ENCODE measurements around the gene P3H2. TPM values are rescaled to one million over a fixed set of nuclear protein-coding genes. Genes with fewer than 3 reads are reported as not detected.
"Not testable (repeated sequence)": the region's sequence is repeated elsewhere in the genome, so short reads cannot be mapped to it uniquely, and the experiment has no call there.

The P3H2 gene
- total and polyA plus RNA-seq, 9 donors: 30.8 to 74.7 (median 56.9) TPM

DNA sequence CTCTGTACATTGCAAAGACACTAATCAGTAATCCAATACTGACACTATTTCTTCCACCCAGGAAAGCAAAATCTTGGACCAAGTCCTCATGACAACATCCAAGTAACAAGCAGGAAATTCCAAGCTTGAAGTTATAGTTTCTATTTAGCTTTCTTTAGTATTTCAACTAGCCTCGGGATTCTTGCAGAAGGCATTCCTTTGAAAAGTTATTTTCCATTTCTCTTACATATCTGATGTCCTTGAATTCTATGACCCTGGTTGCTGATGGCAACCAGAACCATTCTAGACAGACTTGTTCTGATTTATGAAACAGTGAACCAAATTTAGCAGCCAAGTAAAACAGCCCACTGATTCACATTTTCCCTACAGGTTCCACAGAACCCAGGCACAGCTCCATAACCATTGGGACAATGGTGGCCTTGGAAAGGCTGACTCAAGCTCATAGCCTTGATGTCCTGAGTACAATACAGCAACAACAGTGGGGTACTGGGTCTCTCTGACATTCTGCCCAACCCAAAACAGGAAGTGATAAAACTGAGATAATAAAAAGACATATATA, 26.5 kb downstream of the P3H2 start:
- WGBS (ENCODE audit: insufficient coverage): 0% methylated on average over 1 of the region's 1 CpG
- DNase-seq: peak; percentile 93
- H3K27ac ChIP-seq (ENCODE audit: low read length): peak overlapping the region; percentile 87

DNA sequence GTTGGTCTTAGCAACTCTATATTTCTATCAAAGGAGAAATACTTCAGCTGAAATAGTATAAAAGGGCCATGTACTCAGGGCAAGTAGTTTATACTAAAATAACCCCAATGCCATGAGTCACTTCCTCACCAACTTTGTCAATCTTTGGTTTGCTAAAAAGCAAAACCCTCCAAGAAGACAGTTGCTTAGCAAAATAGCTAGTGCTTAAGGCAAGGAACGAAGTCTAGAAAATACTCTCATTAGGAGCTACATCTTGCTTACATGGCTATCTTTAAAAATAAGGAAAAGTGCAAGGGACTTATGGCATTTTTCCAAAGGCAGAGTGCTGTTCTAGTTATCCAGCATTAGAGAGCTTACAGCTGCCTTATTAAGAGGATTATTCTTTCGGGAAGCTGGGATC, 28.4 kb downstream of the P3H2 start:
- Histone ChIP-seq H3K36me3 (ENCODE audit: control insufficient read depth, insufficient read depth, low read length) (no peaks in the 10 kb centered on the region), H3K9me3 (replicated peaks; ENCODE audit: control insufficient read depth, low read depth, low read length) (no peaks in the 10 kb centered on the region), H3K27ac (ENCODE audit: low read length) (peak overlapping the region; percentile 87), H3K4me1 (ENCODE audit: control insufficient read depth, insufficient read depth, low read length) (peaks cover 10% of the 10 kb centered on the region), H3K27me3 (ENCODE audit: control insufficient read depth, insufficient read depth, low read length) (no peaks in the 10 kb centered on the region), H3K4me3 (ENCODE audit: low read length) (no peak overlapping the region)
- DNase-seq: peak; percentile 87
- WGBS (ENCODE audit: insufficient coverage): no CpG with 5 or more reads among the region's 2 CpGs

More for the DNA sequence above, 26.5 kb downstream of the P3H2 start:
- Histone ChIP-seq H3K36me3 (ENCODE audit: control insufficient read depth, insufficient read depth, low read length) (no peaks in the 10 kb centered on the region), H3K4me3 (ENCODE audit: low read length) (no peak overlapping the region), H3K9me3 (replicated peaks; ENCODE audit: control insufficient read depth, low read depth, low read length) (no peaks in the 10 kb centered on the region), H3K27me3 (ENCODE audit: control insufficient read depth, insufficient read depth, low read length) (no peaks in the 10 kb centered on the region), H3K4me1 (ENCODE audit: control insufficient read depth, insufficient read depth, low read length) (peaks cover 13% of the 10 kb centered on the region)

DNA sequence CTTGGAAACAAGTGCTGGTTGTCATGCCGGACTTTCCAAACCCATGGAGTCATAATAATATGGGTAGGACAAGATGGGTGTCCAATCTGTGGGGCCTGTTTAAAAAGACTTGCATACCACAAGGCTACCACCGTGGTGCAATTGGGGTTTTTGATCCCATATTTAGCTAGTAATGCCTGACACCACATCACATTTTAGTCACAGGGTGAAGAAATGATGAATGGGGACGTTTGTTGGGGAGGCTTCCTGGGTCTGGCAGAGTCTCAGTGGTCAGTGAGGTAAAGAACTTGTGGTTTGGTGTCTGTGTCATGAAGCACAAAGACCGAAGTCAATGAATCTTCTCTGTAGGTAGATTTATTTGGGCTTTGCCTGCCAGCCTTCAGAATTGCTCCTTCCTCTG, 31.0 kb downstream of the P3H2 start:
- H3K9me3 ChIP-seq (replicated peaks; ENCODE audit: control insufficient read depth, low read depth, low read length): no peaks in the 10 kb centered on the region

DNA sequence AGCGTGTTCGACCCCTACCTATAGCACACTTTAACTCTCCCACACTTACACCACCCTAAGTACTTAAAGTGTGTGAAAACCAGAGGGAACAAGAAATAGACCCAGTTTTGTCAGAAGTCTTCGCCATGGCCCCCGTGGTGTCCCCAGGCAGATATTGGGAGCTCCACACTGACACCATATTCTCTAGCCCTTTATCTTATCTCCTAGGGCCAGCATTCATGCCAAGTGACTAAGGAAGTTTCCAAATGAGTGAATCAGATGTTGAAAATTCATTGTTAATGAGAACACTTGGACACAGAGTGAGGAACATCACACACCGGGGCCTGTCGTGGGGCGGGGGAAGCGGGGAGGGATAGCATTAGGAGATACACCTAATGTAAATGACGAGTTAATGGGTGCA, 31.8 kb downstream of the P3H2 start:
- DNase-seq: no peak
- no peak overlapping the region for H3K4me3 ChIP-seq (ENCODE audit: low read length)
- H3K4me1 ChIP-seq (ENCODE audit: control insufficient read depth, insufficient read depth, low read length): peaks cover 4% of the 10 kb centered on the region
- no peaks in the 10 kb centered on the region for H3K27me3 ChIP-seq (ENCODE audit: control insufficient read depth, insufficient read depth, low read length)
- no peaks in the 10 kb centered on the region for H3K36me3 ChIP-seq (ENCODE audit: control insufficient read depth, insufficient read depth, low read length)
- no peak overlapping the region for H3K27ac ChIP-seq (ENCODE audit: low read length)
- no peaks in the 10 kb centered on the region for H3K9me3 ChIP-seq (replicated peaks; ENCODE audit: control insufficient read depth, low read depth, low read length)
- WGBS (ENCODE audit: insufficient coverage): no CpG with 5 or more reads among the region's 9 CpGs

More for the DNA sequence above, 31.0 kb downstream of the P3H2 start:
- no peak for DNase-seq
- 80% methylated on average over 2 of the region's 4 CpGs for WGBS (ENCODE audit: insufficient coverage)
- no peaks in the 10 kb centered on the region for H3K27me3 ChIP-seq (ENCODE audit: control insufficient read depth, insufficient read depth, low read length)
- H3K4me3 ChIP-seq (ENCODE audit: low read length): no peak overlapping the region
- no peak overlapping the region for H3K27ac ChIP-seq (ENCODE audit: low read length)
- H3K4me1 ChIP-seq (ENCODE audit: control insufficient read depth, insufficient read depth, low read length): peaks cover 6% of the 10 kb centered on the region
- no peaks in the 10 kb centered on the region for H3K36me3 ChIP-seq (ENCODE audit: control insufficient read depth, insufficient read depth, low read length)

DNA sequence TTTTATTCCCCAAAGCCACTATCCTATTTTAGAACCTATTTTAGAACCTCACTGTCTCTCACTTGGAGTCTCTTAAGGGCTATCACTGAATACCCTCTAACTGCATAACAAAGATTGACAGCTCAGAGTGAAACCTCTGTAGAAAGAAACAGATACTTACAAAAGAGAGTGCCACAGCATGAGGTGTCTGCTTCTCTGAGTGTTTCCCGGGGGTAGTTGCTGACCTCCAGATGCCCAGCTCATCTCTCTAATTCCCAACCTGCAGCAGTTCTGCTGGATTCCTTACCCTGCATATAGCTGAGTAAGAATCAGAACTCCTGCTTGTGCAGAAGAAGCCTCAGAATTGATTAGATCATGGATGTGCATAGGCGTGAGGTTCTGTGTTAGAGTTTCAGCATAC, 34.5 kb downstream of the P3H2 start:
- DNase-seq: no peak
- H3K36me3 ChIP-seq (ENCODE audit: control insufficient read depth, insufficient read depth, low read length): no peaks in the 10 kb centered on the region
- no peaks in the 10 kb centered on the region for H3K27me3 ChIP-seq (ENCODE audit: control insufficient read depth, insufficient read depth, low read length)
- no peak overlapping the region for H3K27ac ChIP-seq (ENCODE audit: low read length)
- no peak overlapping the region for H3K4me3 ChIP-seq (ENCODE audit: low read length)
- 80% methylated on average over 1 of the region's 2 CpGs for WGBS (ENCODE audit: insufficient coverage)
- peaks cover 2% of the 10 kb centered on the region for H3K4me1 ChIP-seq (ENCODE audit: control insufficient read depth, insufficient read depth, low read length)
- no peaks in the 10 kb centered on the region for H3K9me3 ChIP-seq (replicated peaks; ENCODE audit: control insufficient read depth, low read depth, low read length)

DNA sequence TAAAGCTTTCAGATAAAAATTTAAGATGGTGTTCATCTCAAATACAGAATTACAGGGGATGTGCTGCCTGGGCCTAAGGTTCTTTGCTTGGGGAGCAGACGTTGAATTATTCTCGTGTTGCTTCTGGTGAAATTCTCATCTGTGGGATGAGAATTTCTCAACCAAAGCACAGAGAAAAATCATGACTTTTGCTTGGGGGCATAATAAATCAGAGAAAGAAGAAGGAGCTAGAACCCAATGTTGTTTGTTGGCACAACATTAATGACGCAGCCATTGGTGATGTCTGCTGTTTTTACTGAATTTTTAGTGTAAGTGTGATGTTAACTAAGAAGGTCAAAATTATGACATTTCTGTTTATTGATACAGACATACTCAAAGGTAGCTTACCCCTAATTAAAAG, 35.7 kb downstream of the P3H2 start:
- Histone ChIP-seq H3K4me1 (ENCODE audit: control insufficient read depth, insufficient read depth, low read length) (peaks cover 2% of the 10 kb centered on the region), H3K9me3 (replicated peaks; ENCODE audit: control insufficient read depth, low read depth, low read length) (no peaks in the 10 kb centered on the region), H3K27ac (ENCODE audit: low read length) (no peak overlapping the region), H3K27me3 (ENCODE audit: control insufficient read depth, insufficient read depth, low read length) (no peaks in the 10 kb centered on the region), H3K4me3 (ENCODE audit: low read length) (no peak overlapping the region), H3K36me3 (ENCODE audit: control insufficient read depth, insufficient read depth, low read length) (no peaks in the 10 kb centered on the region)
- DNase-seq: no peak
- WGBS (ENCODE audit: insufficient coverage): 85% methylated on average over 2 of the region's 3 CpGs

DNA sequence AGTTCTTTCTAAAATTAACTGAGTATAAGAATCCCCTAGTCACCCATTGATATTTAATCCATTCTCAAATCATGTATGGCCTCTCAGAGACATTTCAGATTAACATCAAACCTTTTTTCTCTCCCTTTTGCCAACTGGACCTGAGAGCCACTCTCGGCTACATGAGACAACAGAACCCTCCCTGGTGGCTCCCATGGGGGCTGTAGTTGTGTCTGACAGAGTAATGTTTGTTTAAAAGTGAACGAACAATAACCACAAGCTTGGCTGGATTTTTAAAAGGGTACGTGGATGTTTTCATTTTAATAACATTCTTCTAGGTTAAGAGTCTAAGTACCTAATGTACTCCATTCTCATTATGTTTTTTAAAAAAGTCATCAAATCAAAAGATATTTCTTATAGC, 37.1 kb downstream of the P3H2 start:
- no CpG with 5 or more reads among the region's 3 CpGs for WGBS (ENCODE audit: insufficient coverage)
- no peaks in the 10 kb centered on the region for H3K9me3 ChIP-seq (replicated peaks; ENCODE audit: control insufficient read depth, low read depth, low read length)

DNA sequence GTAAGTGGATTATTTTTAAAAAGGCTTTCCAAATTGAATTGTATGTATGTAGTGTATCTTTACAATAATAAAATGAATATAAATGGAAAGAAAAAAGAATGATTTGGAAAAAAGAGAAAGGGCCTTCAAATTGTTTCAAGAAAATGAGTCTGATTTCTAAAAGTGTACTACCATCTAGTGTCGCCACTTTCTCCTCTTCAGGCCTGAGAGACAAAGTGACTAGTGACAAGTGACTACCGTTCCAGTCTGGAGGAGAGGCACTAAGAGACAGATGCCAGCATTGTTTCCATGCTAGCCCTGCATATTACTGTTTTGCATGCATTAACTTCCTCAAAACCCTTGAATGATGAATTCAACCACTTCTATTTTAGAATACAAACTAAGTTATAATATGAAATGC, 39.3 kb downstream of the P3H2 start:
- H3K36me3 ChIP-seq (ENCODE audit: control insufficient read depth, insufficient read depth, low read length): no peaks in the 10 kb centered on the region
- H3K27me3 ChIP-seq (ENCODE audit: control insufficient read depth, insufficient read depth, low read length): no peaks in the 10 kb centered on the region
- no peaks in the 10 kb centered on the region for H3K9me3 ChIP-seq (replicated peaks; ENCODE audit: control insufficient read depth, low read depth, low read length)
- no peak overlapping the region for H3K4me3 ChIP-seq (ENCODE audit: low read length)
- WGBS (ENCODE audit: insufficient coverage): no CpG with 5 or more reads among the region's 2 CpGs
- H3K4me1 ChIP-seq (ENCODE audit: control insufficient read depth, insufficient read depth, low read length): peaks cover 4% of the 10 kb centered on the region
- no peak overlapping the region for H3K27ac ChIP-seq (ENCODE audit: low read length)
- DNase-seq: no peak

More for the DNA sequence above, 37.1 kb downstream of the P3H2 start:
- Histone ChIP-seq H3K4me3 (ENCODE audit: low read length) (no peak overlapping the region), H3K27me3 (ENCODE audit: control insufficient read depth, insufficient read depth, low read length) (no peaks in the 10 kb centered on the region), H3K27ac (ENCODE audit: low read length) (no peak overlapping the region), H3K4me1 (ENCODE audit: control insufficient read depth, insufficient read depth, low read length) (peaks cover 2% of the 10 kb centered on the region), H3K36me3 (ENCODE audit: control insufficient read depth, insufficient read depth, low read length) (no peaks in the 10 kb centered on the region)
- no peak for DNase-seq

DNA sequence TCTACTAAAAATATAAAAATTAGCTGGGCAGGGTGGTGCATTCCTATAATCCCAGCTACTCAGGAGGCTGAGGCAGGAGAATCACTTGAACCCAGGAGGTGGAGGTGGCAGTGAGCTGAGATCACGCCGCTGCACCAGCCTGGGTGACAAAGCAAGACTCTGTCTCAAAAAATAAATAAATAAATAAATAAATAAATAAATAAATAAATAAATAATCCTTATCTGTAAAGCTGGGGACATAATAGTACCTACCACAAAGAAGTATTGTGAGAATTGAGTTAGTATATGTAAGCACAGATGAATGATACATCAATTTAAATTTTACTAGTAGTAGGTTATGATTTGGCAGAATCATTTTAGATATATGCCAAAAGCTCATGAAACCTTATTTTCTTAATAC, 41.5 kb downstream of the P3H2 start:
- not testable (repeated sequence) for H3K27ac ChIP-seq (ENCODE audit: low read length); H3K4me3 ChIP-seq (ENCODE audit: low read length); H3K27me3 ChIP-seq (ENCODE audit: control insufficient read depth, insufficient read depth, low read length); H3K9me3 ChIP-seq (replicated peaks; ENCODE audit: control insufficient read depth, low read depth, low read length); H3K36me3 ChIP-seq (ENCODE audit: control insufficient read depth, insufficient read depth, low read length); DNase-seq; H3K4me1 ChIP-seq (ENCODE audit: control insufficient read depth, insufficient read depth, low read length)
- WGBS (ENCODE audit: insufficient coverage): no CpG with 5 or more reads among the region's 2 CpGs

DNA sequence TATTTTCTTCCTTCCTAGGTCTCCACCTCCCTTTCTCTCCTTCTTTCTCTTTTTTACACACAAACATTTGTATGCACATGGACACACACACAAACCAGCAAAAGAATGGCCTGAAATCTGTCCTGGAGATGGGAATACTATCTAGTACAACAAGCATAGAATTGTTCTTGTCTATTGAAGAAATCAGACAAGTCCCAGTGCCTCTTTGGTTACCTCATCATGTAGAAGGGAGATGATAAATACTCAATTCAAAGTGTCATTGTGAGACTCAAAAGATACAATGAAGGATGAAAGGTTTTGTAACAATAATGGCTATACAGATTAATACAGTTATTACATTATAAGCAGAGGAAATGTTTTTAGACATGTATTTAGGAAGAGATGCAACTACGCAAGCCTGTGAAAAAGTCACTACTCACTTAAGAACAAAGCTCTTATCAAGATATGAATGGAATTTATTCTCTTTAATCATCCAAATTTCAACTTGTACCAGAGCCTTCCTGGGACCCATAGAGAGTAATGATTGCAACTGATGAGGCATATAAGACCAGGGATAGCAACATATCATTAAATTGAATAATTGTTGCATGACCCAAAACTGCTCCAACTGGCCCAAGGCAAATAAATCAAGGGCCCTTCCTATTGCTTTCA, 43.2 kb downstream of the P3H2 start:
- Histone ChIP-seq H3K27me3 (ENCODE audit: control insufficient read depth, insufficient read depth, low read length) (no peaks in the 10 kb centered on the region), H3K27ac (ENCODE audit: low read length) (peak overlapping the region; percentile 57), H3K36me3 (ENCODE audit: control insufficient read depth, insufficient read depth, low read length) (no peaks in the 10 kb centered on the region)

More for the DNA sequence above, 43.2 kb downstream of the P3H2 start:
- Histone ChIP-seq H3K9me3 (replicated peaks; ENCODE audit: control insufficient read depth, low read depth, low read length) (no peaks in the 10 kb centered on the region), H3K4me1 (ENCODE audit: control insufficient read depth, insufficient read depth, low read length) (peaks cover 12% of the 10 kb centered on the region), H3K4me3 (ENCODE audit: low read length) (no peak overlapping the region)
- no peak for DNase-seq
- no CpG with 5 or more reads among the region's 1 CpG for WGBS (ENCODE audit: insufficient coverage)

Measured in muscle of leg (tissue), 11 donors.